ENCODE measurements around the gene NAA15.

DNA sequence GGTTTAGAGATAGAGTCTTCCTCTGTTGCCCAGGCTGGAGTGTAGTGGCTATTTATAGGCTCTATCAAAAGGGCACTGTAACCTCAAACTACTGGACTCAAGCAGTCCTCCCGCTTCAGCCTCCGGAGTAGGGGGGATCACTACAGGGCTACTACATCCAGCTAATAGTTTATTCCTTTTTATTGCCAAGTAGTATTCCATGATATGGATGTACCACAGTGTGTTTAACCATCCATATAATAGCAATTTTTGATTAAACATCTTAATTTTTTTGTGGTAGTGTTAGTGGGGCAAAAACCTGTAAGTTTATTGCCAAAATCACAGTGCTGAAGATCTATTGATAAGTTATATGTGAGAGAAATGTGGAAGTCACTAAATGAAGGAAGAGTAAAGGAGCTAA is 3.6 kb downstream of the NAA15 start:
- no peak for TF ChIP-seq CTCF (IDR thresholded peaks at IDR 0.05)
- no peak for TF ChIP-seq POLR2A (IDR thresholded peaks at IDR 0.05)

Measured in stomach (tissue), 4 donors.